Hepatic stellate cell (primary cell): ENCODE data around the gene METTL24.
"Not testable (repeated sequence)": the region's sequence is repeated elsewhere in the genome, so short reads cannot be mapped to it uniquely, and the experiment has no call there.

Source experiments
- DNase-seq: peaks from one replicate; pipeline ENCODE4 v3.0.0; 2011; ENCODE audit warnings: low spot score

The METTL24 gene

DNA sequence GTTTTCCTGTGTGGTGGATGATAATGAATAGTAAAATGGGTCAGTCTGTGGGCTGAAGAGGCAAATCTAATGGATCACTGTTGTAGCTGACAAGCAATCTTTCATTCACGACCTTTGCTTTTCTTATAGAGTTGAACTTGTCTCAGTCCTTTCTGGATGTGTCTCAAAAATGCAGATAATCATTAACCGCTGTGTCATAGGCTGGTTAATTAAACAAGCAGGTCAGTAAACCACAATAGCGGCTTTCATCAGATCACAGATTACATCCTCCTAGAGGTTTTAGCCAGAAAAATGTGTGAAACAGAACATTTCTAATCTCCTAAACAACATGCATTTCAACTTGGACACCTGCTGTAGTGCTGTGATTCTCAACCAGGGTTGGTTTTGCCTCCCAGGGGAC is 2.5 kb upstream of the METTL24 start:
- DNase-seq, result no peak

DNA sequence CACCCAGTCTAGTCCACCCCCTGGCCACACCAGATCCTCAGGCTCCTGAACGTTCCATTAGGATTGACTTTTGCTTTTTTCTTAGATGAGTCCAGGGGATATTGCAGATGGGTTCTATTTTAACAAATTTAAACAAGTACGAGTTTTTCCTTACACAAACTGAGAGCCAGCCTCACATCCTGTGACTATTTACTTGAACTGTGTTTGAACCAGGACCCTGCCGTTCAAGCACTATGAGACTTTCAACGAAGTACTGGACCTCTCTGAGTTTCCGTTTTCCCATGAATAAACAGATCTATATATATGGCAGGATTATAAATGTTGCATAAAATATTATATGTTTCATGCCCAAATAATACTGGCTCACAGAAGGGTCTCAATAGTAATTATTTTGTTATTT is 1.4 kb upstream of the METTL24 start:
- DNase-seq, result no peak

GRCh38 chr6:110358553-110359160 is 508 bp upstream of the METTL24 start:
- no peak for DNase-seq

GRCh38 chr6:110357298-110357663 is 868 bp downstream of the METTL24 start:
- DNase-seq, result no peak

- DNase-seq, result no peak
These were observed 1.4 kb downstream of the METTL24 start for GRCh38 chr6:110356778-110357177.

GRCh38 chr6:110355727-110356126 is 2.4 kb downstream of the METTL24 start:
- DNase-seq, result no peak

- DNase-seq, result no peak
These were observed 3.1 kb downstream of the METTL24 start for GRCh38 chr6:110355022-110355421.

DNA sequence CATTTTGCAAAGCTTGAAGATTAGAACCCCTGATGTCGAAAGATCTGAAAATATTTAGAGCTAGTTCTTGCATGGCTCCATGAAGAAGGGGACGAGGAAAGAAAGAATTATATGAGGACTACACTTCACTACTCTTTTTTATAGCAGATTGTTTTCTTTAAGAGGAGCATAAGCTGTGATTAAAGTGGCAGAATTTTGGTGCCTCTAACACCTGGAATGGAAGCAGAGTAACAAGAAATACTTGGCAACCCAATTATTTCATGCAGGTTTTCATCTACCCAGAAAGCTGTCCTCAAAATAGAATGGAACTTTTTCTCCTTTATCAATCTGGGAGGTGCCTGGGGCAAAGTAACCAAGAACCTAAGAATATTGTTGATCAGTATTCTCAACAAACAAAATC is 4.0 kb downstream of the METTL24 start:
- no peak for DNase-seq

- no peak for DNase-seq
These were observed 4.6 kb downstream of the METTL24 start for GRCh38 chr6:110353457-110354001.

- DNase-seq, result no peak
These were observed 5.4 kb downstream of the METTL24 start for GRCh38 chr6:110352563-110353262.

GRCh38 chr6:110351986-110352385 is 6.2 kb downstream of the METTL24 start:
- DNase-seq, result no peak

DNA sequence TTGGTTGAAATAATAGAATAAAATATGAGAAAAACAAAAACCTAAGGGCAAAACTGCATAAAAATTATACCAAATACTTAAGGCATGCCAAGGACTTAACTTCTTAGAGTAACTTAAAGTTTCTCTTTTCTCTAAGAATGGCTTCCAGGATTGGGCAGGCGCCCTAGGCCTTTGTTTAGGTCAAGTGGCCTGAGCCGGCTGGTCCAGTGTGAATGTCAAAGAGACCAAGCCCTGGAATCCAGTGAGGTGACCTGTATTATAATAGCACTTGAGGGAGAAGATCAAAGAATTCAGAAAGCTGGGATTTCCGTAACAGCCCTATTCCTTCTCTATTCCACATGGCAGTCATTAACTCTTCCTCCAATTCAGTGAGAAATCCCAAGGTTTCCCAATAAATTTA is 6.6 kb downstream of the METTL24 start:
- DNase-seq, result no peak

- not testable (repeated sequence) for DNase-seq
These were observed 7.6 kb downstream of the METTL24 start for GRCh38 chr6:110350593-110350992.

- DNase-seq, result no peak
These were observed 9.0 kb downstream of the METTL24 start for GRCh38 chr6:110348961-110349690.

DNA sequence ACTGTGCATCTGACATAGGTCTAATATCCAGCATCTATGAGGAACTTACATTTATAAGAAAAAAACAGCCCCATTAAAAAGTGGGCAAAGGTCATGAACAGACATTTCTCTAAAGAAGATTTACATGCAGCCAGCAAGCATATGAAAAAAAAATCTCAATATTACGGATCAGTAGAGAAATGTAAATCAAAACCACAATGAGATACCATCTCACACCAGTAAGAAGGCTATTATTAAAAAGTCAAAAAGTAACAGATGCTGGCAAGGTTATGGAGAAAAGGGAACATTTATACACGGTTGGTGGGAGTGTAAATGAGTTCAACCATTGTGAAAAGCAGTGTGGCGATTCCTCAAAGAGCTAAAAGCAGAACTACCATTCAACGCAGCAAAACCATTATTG is 13.1 kb downstream of the METTL24 start:
- DNase-seq, result no peak

- no peak for DNase-seq
These were observed 15.4 kb downstream of the METTL24 start for GRCh38 chr6:110342759-110343158.

GRCh38 chr6:110341663-110342596 is 16.2 kb downstream of the METTL24 start:
- DNase-seq, result no peak

- DNase-seq, result no peak
These were observed 17.1 kb downstream of the METTL24 start for GRCh38 chr6:110341067-110341466.

- DNase-seq, result no peak
These were observed 17.7 kb downstream of the METTL24 start for GRCh38 chr6:110340392-110340965.

GRCh38 chr6:110338820-110339470 is 19.2 kb downstream of the METTL24 start:
- no peak for DNase-seq

GRCh38 chr6:110337486-110337885 is 20.7 kb downstream of the METTL24 start:
- DNase-seq, result no peak
